ENCODE results near the gene GDI2. TPM values are rescaled to one million over a fixed set of nuclear protein-coding genes. Genes with fewer than 3 reads are reported as not detected.
A peak's percentile ranks its signal among the peaks of the same experiment; 100 is the strongest.

GDI2 gene
- total and polyA plus RNA-seq, 2 experiments from 2014 or later: 182 to 218 TPM

DNA sequence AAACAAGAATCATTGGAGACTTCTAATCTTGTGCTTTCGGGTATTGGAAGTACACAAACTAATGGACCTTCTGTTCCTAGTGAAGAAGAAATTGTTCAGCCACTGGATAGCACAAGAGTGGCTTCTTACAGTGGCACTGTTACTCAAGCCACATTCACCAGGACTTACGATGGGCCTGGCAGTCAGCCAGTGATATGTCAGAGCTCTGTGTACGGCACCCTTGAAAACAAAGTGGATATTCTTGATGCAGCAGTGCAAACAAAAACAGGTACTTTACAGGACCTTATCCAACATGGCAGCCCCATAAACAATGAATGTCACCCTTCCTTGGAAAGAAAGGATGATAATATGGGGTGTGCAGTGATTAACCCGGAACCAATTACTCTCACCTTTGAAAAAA lies 67.0 kb downstream of the GDI2 start:
- Histone ChIP-seq H3K4me1 (ENCODE audit: low read depth) (peaks cover 7% of the 10 kb centered on the region), H3K36me3 (peaks cover 42% of the 10 kb centered on the region), H3K27ac (no peak overlapping the region), H3K4me3 (no peak overlapping the region), H3K27me3 (no peaks in the 10 kb centered on the region), H3K9me3 (ENCODE audit: low read depth) (no peaks in the 10 kb centered on the region)
- TF ChIP-seq, protein P1, sequence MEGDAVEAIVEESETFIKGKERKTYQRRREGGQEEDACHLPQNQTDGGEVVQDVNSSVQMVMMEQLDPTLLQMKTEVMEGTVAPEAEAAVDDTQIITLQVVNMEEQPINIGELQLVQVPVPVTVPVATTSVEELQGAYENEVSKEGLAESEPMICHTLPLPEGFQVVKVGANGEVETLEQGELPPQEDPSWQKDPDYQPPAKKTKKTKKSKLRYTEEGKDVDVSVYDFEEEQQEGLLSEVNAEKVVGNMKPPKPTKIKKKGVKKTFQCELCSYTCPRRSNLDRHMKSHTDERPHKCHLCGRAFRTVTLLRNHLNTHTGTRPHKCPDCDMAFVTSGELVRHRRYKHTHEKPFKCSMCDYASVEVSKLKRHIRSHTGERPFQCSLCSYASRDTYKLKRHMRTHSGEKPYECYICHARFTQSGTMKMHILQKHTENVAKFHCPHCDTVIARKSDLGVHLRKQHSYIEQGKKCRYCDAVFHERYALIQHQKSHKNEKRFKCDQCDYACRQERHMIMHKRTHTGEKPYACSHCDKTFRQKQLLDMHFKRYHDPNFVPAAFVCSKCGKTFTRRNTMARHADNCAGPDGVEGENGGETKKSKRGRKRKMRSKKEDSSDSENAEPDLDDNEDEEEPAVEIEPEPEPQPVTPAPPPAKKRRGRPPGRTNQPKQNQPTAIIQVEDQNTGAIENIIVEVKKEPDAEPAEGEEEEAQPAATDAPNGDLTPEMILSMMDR (IDR thresholded peaks at IDR 0.05; ENCODE audit: low read depth, low read length): no peak
- DNase-seq (ENCODE audit: low read depth in 1 of 2, low spot score in 1 of 2): peak in 1 of 2 donors; percentile 37

DNA sequence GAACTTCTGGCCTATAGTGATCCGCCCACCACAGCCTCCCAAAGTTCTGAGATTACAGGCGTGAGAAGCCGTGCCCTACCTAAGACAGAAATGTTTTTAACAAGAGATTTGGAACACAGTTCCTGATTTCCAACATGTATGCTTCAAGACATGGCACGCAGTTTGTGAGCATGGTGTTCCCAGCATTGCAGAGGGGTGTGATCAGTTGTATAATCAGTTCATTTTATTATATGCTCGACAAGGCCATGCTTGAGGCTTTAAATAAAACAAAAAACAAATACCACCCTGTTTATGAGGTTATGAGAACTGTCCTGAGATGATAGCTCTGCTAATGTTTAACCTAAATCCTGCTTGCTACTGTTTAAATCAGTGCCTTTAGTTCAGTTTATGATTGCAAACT lies 68.4 kb downstream of the GDI2 start:
- H3K36me3 ChIP-seq: peaks cover 40% of the 10 kb centered on the region
- peaks cover 7% of the 10 kb centered on the region for H3K4me1 ChIP-seq (ENCODE audit: low read depth)
- no peak overlapping the region for H3K4me3 ChIP-seq
- DNase-seq (ENCODE audit: low read depth in 1 of 2, low spot score in 1 of 2): no peak
- TF ChIP-seq, protein P1 (IDR thresholded peaks at IDR 0.05; ENCODE audit: low read depth, low read length): no peak
- H3K9me3 ChIP-seq (ENCODE audit: low read depth): no peaks in the 10 kb centered on the region
- no peaks in the 10 kb centered on the region for H3K27me3 ChIP-seq
- no peak overlapping the region for H3K27ac ChIP-seq

DNA sequence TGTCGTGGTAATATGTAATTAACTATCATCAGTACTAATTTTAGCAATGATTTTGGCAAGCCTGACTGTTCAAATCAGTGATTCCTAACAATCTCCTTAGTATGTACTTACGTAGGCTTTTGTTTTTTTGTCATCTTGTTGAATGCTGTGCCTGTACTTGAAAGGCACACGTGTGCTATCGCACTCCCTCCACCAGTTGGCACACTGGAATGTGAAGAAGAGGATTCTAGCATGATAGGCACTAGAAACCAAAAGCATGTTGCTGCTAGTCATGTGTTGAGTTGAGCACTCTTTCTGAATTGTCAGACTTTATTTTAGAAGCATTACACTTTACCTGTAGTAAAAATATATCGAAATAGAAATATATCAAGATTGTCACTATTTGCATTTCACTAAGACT lies 69.5 kb downstream of the GDI2 start:
- H3K4me3 ChIP-seq: no peak overlapping the region
- DNase-seq (ENCODE audit: low read depth in 1 of 2, low spot score in 1 of 2): no peak
- TF ChIP-seq, protein P1 (IDR thresholded peaks at IDR 0.05; ENCODE audit: low read depth, low read length): no peak
- peaks cover 7% of the 10 kb centered on the region for H3K4me1 ChIP-seq (ENCODE audit: low read depth)
- no peak overlapping the region for H3K27ac ChIP-seq
- H3K36me3 ChIP-seq: peaks cover 39% of the 10 kb centered on the region
- H3K9me3 ChIP-seq (ENCODE audit: low read depth): no peaks in the 10 kb centered on the region
- no peaks in the 10 kb centered on the region for H3K27me3 ChIP-seq

DNA sequence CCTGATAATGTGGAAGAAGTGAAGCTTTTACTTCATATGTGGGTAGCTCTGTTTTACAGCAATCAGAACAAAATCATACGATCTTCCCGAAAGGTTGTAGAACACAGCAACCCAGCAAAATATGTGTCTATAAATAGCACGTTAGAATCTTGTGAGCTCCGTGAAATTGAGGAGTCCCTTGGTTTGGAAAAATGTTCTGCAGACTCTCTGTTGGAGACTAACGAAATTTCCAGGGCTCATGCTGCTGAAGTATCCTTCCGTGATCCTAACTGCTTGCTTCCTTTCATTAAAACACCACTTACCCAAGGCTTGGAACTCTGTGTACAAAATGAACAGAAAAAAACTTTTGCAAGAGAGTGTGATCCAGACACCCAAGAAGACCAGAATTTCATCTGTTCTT lies 71.1 kb downstream of the GDI2 start:
- H3K36me3 ChIP-seq: peaks cover 35% of the 10 kb centered on the region
- no peak overlapping the region for H3K4me3 ChIP-seq

DNA sequence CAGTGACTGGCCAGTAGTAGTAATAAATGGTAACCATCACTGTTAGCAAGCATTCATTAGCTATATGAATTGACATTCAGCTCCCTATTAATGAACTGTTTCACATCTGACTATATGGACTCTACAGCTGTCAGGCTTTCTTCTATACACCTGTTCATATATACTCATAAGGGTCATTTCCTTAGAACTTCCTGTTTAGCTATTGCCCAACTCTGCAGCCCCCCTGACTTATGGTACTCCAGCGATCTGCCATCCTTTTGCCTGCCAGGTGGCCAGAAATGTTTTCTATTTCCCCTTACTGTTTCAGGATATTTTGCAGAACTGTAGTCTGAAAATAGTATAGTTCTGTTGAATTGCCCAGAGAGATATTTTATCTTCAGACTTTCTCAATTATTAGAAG lies 72.0 kb downstream of the GDI2 start:
- H3K27me3 ChIP-seq: no peaks in the 10 kb centered on the region
- H3K27ac ChIP-seq: no peak overlapping the region
- no peak for DNase-seq (ENCODE audit: low read depth in 1 of 2, low spot score in 1 of 2)
- peaks cover 28% of the 10 kb centered on the region for H3K36me3 ChIP-seq
- no peak overlapping the region for H3K4me3 ChIP-seq
- peaks cover 7% of the 10 kb centered on the region for H3K4me1 ChIP-seq (ENCODE audit: low read depth)
- no peaks in the 10 kb centered on the region for H3K9me3 ChIP-seq (ENCODE audit: low read depth)
- TF ChIP-seq, protein P1 (IDR thresholded peaks at IDR 0.05; ENCODE audit: low read depth, low read length): no peak

More for the DNA sequence above, 71.1 kb downstream of the GDI2 start:
- Histone ChIP-seq H3K27ac (no peak overlapping the region), H3K9me3 (ENCODE audit: low read depth) (no peaks in the 10 kb centered on the region), H3K27me3 (no peaks in the 10 kb centered on the region), H3K4me1 (ENCODE audit: low read depth) (peaks cover 7% of the 10 kb centered on the region)
- no peak for DNase-seq (ENCODE audit: low read depth in 1 of 2, low spot score in 1 of 2)
- TF ChIP-seq, protein P1 (IDR thresholded peaks at IDR 0.05; ENCODE audit: low read depth, low read length): no peak

DNA sequence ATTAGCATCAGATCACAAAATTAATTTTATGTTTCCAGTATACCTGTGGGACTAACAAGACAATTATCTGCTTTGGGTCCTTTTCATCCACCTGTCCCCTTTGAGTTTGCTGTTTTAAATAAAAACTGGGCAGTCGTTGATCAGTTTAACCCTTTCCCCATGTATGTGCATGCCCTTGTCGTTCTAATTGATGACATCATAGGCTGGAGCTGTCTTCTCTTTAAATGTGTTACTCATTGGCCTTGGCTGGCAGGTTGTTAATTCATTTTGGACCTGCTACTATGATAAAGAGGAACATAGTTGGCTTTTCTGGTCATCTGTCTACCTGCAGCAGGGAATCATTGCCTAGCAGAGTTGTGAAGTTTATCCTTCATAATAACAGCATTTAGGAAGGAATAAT lies 74.8 kb downstream of the GDI2 start:
- peaks cover 27% of the 10 kb centered on the region for H3K36me3 ChIP-seq
- no peak overlapping the region for H3K4me3 ChIP-seq

More for the DNA sequence above, 74.8 kb downstream of the GDI2 start:
- H3K9me3 ChIP-seq (ENCODE audit: low read depth): no peaks in the 10 kb centered on the region
- H3K27me3 ChIP-seq: no peaks in the 10 kb centered on the region
- no peak overlapping the region for H3K27ac ChIP-seq
- DNase-seq (ENCODE audit: low read depth in 1 of 2, low spot score in 1 of 2): no peak
- TF ChIP-seq, protein P1 (IDR thresholded peaks at IDR 0.05; ENCODE audit: low read depth, low read length): no peak
- H3K4me1 ChIP-seq (ENCODE audit: low read depth): peaks cover 9% of the 10 kb centered on the region

All from cardiac muscle cell (in vitro differentiated cells and primary cell).